Kasumi-1 (cell line): ENCODE measurements around the gene NDUFV2.
A peak's percentile ranks its signal among the peaks of the same experiment; 100 is the strongest.
"Not testable (repeated sequence)": the region's sequence is repeated elsewhere in the genome, so short reads cannot be mapped to it uniquely, and the experiment has no call there.

ENCODE experiments used
- DNase-seq, 2 experiments: peaks; one replicate each; lab custom pipeline; 2025; lab: John Stamatoyannopoulos, UW

Gene NDUFV2

DNA sequence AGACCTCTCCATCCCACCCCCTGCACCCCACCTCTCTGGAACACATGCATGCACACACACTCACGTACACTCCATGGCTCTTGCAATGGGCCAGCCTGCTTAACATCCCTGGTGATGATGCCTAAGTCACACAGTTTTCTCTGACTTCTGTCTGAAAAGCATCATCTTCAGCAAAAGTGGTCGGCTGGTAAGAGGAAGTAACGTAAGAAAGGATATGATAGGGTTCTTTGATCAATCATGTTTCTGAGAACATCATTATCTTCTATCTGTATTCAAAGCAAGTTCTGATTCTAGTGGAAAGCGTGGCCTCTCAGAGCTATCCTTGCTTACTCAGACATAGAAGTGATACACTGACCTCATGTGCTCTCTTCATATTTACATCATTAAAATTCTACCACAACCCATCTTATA is 11.4 kb upstream of the NDUFV2 start:
- no peak for DNase-seq

- DNase-seq, result no peak
Measured at GRCh38 chr18:9092665-9093064, 9.8 kb upstream of the NDUFV2 start.

DNA sequence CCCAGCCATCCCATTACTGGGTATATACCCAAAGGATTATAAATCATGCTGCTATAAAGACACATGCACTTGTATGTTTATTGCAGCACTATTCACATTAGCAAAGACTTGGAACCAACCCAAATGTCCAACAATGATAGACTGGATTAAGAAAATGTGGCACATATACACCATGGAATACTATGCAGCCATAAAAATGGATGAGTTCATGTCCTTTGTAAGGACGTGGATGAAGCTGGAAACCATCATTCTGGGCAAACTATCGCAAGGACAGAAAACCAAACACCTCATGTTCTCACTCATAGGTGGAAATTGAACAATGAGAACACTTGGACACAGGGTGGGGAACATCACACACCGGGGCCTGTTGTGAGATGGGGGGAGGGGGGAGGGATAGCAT is 9.4 kb upstream of the NDUFV2 start:
- not testable (repeated sequence) for DNase-seq

DNA sequence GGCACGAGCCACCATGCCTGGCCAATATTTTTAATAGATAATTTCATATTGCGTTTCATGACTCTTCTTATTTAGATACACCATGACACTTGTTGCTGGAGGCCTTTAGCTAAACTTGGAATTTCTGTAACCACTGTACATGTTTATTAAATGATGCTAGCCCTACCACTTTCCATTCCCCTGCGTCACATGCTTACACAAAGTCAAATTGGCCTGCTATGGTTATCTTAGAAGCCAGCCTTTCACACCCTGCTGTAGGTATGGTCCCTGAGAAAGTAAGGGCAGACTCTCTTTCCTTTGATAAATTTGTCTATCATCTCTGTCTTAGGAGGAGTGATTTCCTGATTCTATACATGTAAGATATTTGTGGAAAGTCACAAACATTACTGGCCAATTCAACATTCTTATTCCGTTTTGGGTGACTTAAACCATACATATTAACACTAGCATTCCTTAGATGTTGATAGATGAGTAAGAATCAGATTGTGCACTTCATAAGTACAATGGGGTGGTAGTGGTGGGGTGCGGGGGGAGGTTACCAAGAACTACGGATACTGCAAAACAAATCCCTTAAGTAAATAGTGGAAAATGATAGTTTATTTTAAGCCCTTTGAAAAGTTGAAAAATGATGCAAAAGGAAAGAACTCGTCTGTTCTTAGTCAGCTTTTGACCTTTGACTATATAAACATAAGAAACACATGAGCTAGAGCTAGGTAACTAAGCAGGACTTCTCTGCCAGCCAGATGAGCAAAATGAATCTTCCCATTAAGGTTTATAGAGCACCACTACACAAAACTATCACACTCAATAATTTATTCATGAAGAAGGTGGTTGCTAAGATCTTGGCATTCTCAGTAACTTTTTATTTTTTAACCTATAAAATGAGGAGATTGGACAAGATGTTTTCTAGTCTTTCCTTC is 7.9 kb upstream of the NDUFV2 start:
- no peak for DNase-seq

DNA sequence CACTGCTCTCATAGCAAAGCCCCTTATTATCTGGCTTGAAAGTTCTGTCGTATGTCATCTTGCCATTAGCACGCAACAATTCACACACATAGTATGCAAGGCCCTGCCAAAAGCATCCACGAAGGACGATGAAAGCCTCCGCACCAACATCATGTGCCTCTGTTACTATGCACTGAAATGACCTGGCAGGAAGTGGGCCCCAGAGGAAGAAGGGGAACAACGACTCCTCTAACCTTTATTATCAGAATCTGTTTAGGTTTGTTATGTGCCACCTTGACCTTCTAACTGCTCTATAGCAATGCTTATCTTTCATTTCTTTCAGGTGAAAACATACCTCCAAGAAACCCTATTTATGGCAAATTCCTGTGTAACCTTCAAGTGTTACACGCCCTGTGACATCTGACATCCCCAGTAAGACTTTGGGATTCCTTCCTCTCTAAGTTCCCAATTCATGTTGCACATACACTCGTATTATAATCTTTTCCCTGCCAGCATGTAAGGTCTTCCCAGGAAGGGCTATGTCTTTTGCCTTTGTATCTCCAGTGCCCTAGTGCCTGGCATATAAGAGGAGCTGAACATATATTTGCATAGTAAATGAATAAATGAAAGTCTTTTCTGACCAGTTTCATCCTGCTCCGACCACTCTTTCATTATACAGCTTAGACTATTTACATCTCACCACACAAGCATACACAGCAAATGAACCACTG is 7.0 kb upstream of the NDUFV2 start:
- DNase-seq, result peak; percentile 31 to 34

DNA sequence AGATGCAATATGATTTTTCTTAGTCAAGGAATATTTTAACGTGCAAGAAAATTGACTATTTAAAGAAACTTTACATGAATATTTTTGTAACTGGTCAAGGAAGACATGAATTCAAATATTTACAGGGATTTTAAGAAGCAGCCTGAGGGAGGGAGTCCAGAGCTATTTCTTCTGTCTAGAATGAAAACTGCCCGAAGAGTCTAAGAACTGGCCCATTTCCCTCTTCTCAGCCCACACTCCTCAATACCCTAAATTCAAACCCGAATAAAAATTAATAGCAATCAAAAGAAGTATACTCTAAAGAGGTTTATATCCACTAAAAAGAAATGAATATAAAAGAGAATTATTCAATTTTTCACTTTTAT is 6.5 kb upstream of the NDUFV2 start:
- no peak for DNase-seq

- no peak for DNase-seq
Measured at GRCh38 chr18:9096685-9097084, 5.8 kb upstream of the NDUFV2 start.

DNA sequence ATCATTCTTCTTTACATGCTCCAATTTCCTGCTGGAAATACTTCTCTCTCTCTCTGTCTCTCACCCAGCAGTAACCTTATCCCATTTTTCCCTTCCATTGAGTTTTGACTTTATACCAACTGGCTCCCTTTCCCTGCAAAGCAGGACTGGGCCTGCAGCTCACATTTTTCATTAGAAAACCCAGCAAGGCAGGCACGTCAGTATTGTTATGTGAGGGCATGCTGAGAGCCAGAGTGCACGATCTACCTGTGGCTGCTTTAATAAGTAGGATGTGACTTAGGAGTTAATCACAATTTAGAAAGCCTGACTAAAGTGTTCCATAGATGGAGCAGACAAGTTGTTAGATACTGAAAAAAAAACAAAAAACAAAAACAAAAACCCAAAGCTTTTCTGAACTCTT is 5.2 kb upstream of the NDUFV2 start:
- no peak for DNase-seq

DNA sequence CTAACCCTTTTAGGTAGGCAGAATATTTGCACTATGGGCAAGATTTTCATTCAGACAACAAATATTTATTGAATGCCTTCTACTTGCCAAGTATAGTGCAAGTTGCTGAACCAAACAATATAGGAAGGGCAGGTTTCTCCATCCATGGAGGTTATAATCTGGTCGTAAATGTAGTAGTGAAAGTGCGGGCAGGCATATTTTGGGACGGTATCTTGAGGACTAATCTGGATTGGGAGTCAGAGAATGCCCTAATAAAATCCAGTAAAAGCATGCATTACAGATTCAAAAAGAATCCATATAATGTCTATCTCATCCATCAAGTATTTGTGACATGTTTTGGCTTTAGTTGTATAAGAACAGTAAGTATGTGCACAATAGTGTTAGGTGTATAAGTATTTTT is 1.7 kb upstream of the NDUFV2 start:
- no peak for DNase-seq

GRCh38 chr18:9101730-9102507 is 580 bp upstream of the NDUFV2 start:
- DNase-seq, result peak; percentile 72 to 75

- peak; percentile 26 to 29 for DNase-seq
Measured at GRCh38 chr18:9103376-9103873, 926 bp downstream of the NDUFV2 start.

- DNase-seq, result no peak
Measured at GRCh38 chr18:9104244-9104901, 1.9 kb downstream of the NDUFV2 start.

DNA sequence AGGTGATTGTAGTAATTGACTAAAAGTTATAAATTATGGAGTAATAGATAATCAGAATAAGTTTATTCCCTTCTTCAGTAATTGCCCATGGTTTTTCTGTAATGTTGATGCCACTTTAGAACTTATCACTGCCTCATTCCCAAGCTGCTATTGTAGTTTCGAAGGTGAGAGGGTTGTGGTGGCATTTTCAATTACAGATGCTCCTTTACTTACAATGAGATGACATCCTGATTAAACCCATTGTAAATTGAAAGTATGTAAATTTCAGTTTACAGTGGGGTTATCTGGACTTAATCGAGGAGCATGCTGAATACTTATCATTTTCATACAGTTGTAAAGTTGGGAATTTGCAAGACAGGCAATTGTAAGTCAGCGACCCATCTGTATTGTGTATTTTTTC is 2.9 kb downstream of the NDUFV2 start:
- no peak for DNase-seq

GRCh38 chr18:9106094-9106493 is 3.6 kb downstream of the NDUFV2 start:
- no peak for DNase-seq

GRCh38 chr18:9106800-9107584 is 4.5 kb downstream of the NDUFV2 start:
- DNase-seq, result no peak

GRCh38 chr18:9108911-9109310 is 6.4 kb downstream of the NDUFV2 start:
- no peak for DNase-seq

- no peak for DNase-seq
Measured at GRCh38 chr18:9109523-9109922, 7.0 kb downstream of the NDUFV2 start.

- DNase-seq, result no peak
Measured at GRCh38 chr18:9113468-9114149, 11.1 kb downstream of the NDUFV2 start.

- no peak for DNase-seq
Measured at GRCh38 chr18:9115984-9116383, 13.5 kb downstream of the NDUFV2 start.
